IPS-18c (cell line): ENCODE data around the gene ACSS1.

Experiments used
- H3K4me3 ChIP-seq: 2 replicates; pipeline ENCODE4 v1.7.0; 2013; ENCODE audit warnings: low read depth, mild to moderate bottlenecking, low read length, moderate library complexity; ENCODE audit not compliant: insufficient read depth
- H3K9me3 ChIP-seq: one replicate; pipeline ENCODE4 v1.6.1; 2013; ENCODE audit warnings: mild to moderate bottlenecking, low read length, moderate library complexity; ENCODE audit not compliant: control insufficient read depth, insufficient read depth

The ACSS1 gene

DNA sequence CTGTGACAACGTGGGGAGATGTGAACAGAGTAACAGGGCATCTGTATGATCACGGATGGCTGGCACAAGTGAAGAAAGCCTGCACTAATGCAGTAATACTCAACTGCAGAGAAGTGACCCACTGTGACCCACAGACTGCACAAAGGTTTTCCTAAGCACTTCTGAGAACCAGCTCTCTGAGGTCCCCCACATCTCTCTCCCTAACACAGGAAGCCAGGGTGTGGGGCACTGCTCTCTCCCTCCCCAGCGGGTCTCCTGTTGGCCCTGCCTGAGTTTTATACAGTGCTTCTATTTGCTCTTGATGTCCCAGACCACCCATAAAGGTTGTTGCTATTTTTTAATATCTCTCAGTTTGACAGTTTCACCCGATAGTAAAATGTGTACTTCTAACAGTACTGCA, 76.7 kb downstream of the ACSS1 start:
- H3K4me3 ChIP-seq: no peak overlapping the region
- no peaks in the 10 kb centered on the region for H3K9me3 ChIP-seq

DNA sequence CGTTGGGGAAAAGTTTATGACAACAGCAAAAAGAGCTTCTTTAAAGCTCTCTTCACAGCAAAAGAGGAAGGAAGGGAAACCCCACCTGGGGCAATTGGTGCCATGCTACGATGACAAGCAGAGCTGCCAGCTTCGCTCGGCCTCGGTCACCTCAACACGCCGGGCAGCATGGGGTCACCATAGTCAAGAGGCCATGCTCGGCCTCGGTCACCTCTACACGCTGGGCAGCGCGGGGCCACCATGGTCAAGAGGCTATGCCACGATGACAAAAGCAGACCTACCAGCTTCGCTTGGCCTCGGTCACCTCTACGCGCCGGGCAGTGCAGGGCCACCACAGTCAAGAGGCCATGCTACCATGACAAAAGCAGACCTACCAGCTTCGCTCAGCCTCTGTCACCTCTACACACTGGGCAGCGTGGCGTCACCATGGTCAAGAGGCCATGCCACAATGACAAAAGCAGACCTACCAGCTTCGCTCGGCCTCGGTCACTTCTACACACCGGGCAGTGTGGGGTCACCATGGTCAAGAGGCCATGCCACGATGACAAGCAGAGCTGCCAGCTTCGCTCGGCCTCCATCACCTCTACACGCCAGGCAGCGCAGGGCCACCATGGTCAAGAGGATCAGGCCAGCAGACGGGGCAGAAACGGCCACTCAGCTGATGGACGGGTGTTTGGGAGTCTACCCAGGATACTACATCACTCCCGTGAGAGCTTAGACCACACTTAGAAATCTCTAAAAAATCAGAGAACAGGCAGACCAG, 77.5 kb downstream of the ACSS1 start:
- Histone ChIP-seq H3K4me3 (no peak overlapping the region), H3K9me3 (no peaks in the 10 kb centered on the region)

DNA sequence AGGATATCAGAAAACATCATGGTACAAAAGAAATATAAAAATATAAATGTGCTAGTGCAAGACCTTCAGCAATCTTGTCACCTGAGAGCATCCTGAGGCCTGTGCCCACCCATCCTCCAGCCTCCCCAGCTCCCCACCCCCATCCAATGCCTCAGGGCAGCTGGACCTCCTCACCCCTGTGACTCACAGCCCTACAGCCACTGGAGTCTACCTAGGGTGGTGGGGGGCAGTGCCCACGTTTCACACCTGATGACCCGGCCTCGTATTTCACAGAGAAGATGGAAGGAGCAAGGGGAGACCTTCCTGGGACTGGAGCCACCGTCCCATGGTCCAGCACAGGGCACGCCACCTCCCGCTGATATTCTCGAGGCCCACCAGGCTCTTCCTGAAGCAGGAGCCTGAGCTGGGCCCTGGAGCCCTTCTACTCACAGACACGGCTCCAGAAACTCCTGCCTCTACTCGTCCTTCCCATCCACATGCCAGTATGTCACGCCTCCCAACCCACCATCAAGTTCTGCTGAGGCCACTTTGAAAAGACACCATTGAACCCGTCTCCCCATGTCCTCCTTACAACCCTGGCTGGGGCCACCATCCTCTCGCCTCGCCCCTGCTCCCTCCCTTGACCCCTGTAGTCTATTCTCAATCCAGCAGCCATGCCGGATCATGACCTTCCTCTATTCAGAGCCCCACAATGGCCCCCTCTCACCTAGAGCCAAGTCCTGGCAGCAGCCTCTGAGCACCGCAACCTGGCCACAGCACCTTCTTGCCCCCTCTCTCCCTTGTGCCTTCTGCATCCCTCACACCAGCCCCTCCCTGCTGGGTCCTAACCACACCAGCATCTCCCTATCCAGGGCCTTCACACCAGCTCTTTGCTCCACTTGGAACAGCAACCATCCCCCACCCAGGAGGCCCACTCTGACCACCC, 78.6 kb downstream of the ACSS1 start:
- no peaks in the 10 kb centered on the region for H3K9me3 ChIP-seq
- no peak overlapping the region for H3K4me3 ChIP-seq

DNA sequence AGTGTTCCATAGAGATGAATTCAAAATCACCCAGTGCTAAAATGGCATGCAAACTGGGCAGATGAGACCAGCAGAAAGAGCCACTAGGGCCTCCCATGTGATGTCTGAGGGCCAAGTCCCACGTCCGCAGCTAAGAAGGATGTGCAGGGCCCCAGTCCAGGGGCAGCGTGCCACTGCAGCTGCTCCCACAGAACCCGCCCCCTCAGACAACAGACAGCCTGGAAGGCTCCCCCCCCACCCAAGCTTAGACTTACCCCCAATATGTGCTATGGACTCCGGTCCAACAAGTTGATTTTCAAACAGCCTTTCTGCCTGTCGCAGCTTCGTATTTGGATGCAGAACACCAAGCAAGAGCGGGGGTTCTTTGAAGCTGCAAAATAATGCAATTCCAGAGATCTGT, 79.4 kb downstream of the ACSS1 start:
- Histone ChIP-seq H3K4me3 (no peak overlapping the region), H3K9me3 (no peaks in the 10 kb centered on the region)

DNA sequence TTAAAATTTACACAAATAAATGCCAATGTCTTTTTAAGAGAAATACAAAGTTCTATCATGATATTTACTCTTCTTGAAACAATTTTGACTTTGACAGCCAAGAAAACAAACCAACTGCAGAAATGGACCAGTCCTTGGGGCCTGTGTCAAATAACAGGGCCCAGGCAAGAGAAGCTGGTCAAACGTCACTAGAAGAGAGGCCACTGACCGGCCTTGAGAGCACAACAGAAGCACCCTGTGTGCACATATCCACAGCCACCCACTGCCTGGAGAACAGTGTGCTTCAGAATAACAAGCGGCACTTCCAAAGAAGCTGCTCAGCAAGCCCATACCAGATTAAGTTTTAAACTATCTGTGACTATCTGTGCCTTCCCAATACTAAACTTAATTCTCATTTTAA, 80.1 kb downstream of the ACSS1 start:
- Histone ChIP-seq H3K4me3 (no peak overlapping the region), H3K9me3 (no peaks in the 10 kb centered on the region)

DNA sequence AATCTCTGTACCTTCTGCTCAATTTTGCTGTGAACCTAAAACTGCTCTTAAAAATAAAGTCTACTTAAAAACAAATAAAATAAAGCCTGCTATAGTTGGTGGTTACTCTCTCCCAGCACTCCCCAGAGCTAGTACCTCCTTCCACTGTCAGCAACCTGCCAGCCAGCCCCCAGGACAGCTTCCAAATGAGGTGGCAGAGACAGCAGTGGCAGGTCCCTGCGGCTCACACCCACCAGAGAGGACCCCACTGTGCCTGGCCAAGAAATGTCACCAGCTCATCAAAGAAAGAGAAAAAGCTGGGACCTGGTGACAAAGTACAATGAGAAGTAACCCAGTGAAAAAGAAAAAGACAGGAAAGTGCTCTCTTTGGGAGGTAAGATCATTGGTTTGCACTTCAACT, 80.6 kb downstream of the ACSS1 start:
- H3K9me3 ChIP-seq: no peaks in the 10 kb centered on the region

DNA sequence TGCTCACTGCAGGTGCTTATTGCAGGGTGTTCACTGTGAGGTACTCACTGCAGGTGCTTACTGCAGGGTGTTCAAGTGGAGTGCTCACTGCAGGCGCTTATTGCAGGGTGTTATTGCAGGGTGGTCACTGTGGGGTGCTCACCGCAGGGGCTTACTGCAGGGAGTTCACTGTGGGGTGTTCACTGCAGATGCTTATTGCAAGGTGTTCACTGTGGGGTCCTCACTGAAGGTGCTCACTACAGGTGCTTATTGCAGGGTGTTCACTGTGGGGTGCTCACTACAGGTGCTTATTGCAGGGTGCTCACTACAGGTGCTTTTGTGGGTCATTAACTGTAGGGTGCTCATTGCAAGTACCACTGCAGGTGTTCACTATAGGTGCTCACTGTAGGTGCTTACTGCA, 85.6 kb downstream of the ACSS1 start:
- no peaks in the 10 kb centered on the region for H3K9me3 ChIP-seq
- no peak overlapping the region for H3K4me3 ChIP-seq

More for the DNA sequence above, 80.6 kb downstream of the ACSS1 start:
- H3K4me3 ChIP-seq: no peak overlapping the region

DNA sequence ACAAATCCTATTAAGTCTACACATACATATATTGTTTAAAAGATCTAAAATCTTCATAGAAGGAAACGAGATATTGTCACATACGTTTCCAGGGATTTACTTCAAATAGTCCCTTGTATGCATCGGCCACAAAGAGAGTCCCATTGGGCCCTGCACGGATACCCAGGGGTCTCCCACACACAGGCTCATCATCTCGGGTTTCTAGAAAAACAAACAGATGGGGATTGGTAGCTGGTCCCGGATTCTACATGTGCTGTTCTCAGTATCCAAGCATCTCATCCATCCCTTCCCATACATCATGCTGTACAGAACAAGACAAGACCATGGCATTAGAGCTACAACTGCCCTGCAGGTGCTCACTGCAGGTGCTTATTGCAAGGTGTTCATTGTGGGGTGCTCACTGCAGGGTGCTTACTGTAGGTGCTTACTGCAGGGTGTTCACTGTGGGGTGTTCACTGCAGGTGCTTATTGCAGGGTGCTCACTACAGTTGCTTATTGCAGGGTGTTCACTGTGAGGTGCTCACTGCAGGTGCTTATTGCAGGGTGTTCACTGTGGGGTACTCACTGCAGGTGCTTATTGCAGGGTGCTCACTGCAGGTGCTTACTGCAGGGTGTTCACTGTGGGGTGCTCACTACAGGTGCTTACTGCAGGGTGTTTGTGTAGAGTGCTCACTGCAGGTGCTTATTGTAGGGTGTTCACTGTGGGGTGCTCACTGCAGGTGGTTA, 86.4 kb downstream of the ACSS1 start:
- H3K9me3 ChIP-seq: no peaks in the 10 kb centered on the region
- H3K4me3 ChIP-seq: no peak overlapping the region

DNA sequence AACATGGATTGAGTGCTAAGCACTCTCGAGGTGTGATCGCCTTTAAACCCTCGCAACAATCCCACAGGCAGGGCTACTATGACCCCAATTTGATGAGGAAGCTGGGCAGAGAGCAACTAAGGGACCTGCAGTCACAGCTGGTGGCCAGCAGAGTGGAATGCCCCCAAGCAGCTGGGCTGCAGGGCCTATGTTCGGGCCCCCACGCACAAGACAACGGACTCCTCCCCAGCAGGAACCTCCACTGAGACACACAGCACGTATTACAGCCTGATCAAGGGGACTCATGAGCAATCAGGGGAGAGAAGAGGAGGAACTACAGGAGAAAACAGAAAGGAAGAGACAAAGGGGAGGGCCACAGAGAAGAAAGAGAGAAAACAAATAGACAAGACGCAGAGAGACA, 87.2 kb downstream of the ACSS1 start:
- Histone ChIP-seq H3K9me3 (no peaks in the 10 kb centered on the region), H3K4me3 (no peak overlapping the region)

DNA sequence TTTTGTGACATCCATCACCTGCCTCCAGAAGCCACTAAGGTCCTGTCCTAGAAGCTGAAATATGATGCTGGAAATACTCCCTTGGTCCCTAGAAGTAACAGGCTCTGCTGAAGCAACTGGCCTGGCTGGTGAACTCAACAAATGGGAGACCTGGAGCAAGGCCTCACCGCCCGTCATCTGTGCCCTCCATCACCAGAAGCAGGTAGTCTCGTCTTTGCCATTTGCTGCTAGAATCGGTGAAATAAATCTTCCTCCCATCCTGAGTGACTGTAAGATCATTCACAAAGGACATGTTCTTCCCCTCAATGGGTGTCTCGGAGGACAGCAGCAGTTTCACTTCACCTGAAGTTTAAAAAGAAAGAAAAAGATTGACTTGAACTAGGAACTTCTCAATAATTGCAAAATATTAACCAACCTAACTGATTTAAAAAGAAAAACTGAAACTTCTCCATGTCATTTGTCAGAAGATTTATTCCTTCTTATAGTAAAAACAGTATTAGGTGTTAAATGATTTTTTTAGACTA, 87.8 kb downstream of the ACSS1 start:
- no peaks in the 10 kb centered on the region for H3K9me3 ChIP-seq

DNA sequence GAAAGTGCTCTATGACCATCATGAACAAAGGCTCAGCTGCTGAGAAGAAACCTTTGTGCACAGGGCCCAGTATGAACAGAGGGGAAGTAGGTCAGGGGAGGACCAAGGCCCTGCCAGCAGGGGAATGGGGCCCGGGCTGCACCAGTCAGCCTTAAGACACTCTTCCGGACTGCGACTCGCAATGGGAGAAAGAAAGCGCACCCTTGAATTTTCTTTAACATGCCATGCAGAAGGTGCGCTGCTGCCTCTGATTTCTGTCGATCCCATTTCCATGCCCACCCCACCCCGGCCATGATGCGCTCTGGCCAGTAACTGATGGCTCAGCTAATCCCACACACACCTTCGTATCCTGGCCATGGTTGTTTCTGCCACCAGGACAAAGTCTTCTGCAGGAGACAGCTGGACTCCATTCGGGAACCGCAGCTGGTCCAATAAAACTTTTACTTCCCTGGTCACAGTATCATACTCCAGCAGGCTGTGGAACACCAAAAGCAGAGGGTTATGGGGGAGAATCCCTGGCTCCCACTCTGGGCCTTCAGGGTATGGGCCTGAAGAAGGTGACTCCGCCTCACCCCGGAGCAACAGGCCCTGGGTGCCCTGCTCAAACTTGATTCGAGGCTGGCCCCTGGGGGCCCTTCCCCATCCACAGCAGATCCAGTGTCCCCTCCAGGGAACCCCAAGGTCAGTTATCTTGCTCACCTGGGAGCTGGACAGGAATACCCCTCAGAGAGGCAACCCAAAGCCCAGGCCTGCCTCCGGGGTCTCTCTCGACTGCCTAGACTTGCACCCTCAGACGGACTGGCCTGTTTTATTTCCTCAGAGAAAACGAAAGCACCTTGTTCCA, 88.5 kb downstream of the ACSS1 start:
- Histone ChIP-seq H3K4me3 (no peak overlapping the region), H3K9me3 (no peaks in the 10 kb centered on the region)

More for the DNA sequence above, 87.8 kb downstream of the ACSS1 start:
- no peak overlapping the region for H3K4me3 ChIP-seq

DNA sequence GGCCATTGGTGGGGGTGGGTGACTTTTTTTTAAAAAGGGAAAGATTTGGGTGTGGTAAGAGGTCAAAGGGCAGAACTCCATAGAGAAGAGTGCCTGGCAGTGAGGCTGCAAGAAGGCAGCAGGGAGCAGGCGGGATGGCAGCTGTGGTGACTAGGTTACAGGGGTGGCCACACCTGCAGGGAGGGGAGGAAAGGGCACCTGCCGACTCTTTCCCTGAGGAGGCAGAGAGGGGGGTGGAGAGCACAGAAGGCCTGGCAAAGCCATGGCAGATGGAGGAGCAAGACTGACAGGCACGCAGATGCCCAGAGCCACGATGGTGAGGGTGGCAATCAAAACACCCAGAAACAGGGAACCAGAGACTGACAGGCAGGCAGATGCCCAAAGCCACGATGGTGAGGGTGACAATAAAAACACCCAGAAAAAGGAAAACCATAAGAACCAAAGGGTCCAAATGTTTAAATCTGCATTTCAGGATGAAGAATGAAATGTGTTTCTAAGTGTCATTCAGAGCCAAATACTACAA, 89.6 kb downstream of the ACSS1 start:
- no peak overlapping the region for H3K4me3 ChIP-seq
- H3K9me3 ChIP-seq: no peaks in the 10 kb centered on the region

DNA sequence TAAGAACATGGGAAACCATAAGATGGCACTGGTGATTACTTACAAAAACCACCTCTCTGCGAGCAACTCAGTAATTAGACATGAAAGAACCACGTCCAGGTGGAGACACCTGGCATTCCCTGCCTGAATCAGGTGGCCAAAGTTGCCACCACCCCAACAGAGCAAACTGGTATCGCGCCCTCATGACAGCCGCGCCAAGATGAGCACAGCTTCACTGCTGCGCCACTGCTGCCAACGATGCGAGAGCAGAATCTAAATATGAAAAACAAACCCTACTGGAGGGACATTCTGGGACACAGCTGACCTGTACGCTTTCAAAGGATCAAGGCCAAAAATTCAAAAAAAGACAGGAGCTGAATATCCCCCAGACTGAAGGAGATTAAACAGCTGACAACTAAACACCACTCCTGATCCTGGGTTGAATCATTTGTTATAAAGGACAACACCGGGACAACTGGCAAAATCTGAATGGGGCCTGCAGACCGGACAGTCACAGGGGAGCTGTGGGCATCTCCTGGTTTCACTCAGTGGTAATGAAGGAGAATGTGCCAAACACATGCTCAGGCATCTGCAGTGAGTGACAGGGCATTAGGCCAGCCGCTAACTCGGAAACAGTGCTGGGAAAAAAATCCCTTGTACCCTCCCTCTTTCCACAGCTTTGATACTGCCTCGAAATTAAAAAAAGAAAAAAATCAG, 91.5 kb downstream of the ACSS1 start:
- no peaks in the 10 kb centered on the region for H3K9me3 ChIP-seq

DNA sequence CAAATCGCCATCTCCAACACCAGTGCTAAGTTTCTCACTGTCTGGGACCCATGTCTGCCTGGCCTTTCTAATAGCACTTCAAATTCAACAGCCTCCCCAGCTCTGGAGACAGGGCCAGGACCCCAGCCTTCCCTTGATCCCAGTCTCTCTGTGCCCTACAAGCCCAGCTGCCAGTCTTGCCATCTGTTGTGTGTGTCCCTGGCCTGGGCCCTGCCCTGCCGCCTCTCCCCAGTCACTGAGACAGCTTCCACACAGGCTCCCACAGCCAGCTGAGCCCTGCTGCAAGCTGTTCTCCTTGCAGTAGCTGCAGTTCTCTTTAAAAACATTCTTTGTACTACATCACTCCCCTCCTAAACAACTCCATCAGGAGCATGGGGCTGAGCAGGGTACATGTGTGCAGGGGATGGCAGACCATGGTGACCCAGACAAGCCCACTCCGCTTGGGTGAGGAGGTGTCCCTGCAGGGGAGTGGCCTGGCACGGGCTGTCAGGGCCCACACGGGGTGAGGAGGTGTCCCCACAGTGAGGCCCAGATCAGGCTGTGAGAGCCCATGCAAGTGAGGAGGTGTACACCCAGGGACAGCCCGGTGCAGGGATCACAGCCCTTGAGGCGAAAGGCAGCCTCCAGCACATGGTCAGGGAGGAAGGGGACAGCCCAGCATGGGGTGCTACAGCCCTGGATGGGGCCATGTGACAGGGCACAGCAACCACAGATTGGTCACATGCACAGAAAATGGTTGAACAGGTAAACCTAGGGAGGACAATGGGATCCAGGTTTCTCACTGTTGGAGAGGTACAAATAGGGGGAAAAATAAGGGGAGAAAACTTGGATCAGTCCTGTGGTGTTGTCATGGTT, 92.6 kb downstream of the ACSS1 start:
- no peaks in the 10 kb centered on the region for H3K9me3 ChIP-seq
- H3K4me3 ChIP-seq: no peak overlapping the region

More for the DNA sequence above, 91.5 kb downstream of the ACSS1 start:
- H3K4me3 ChIP-seq: no peak overlapping the region

DNA sequence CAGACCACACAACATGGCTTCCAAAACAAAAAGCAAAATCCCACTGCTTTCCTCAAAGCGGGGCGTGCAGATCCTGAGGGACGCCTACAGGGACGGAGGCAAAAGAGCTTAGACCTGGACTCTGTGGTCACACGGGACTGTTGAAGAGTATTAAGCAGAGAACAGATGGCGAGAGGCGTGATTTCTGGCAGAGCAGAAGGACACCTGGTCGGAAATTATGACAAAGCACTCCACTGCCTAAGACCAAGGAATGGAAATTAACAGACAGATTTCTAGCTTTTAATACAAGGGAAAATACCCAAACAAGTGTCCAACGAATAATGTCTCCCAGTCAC, 93.5 kb downstream of the ACSS1 start:
- H3K9me3 ChIP-seq: no peaks in the 10 kb centered on the region
- H3K4me3 ChIP-seq: no peak overlapping the region
